GM12865 (cell line): ENCODE measurements around the gene SLC38A4.

Experiments
- DNase-seq: peaks from one replicate; pipeline ENCODE4 v3.0.0; 2010; ENCODE audit warnings: low read depth
- H3K4me3 ChIP-seq: 2 replicates; pipeline ENCODE4 v1.5.1; 2011; ENCODE audit warnings: mild to moderate bottlenecking, low read depth, low read length, control low read depth
- TF ChIP-seq, protein P1 (sequence below): IDR thresholded peaks from 2 replicates; pipeline ENCODE4 v1.5.1; 2011; ENCODE audit warnings: low read length, control low read depth, low read depth, inconsistent platforms; ENCODE audit not compliant: insufficient read depth; ENCODE audit errors: missing control alignments

The SLC38A4 gene

DNA sequence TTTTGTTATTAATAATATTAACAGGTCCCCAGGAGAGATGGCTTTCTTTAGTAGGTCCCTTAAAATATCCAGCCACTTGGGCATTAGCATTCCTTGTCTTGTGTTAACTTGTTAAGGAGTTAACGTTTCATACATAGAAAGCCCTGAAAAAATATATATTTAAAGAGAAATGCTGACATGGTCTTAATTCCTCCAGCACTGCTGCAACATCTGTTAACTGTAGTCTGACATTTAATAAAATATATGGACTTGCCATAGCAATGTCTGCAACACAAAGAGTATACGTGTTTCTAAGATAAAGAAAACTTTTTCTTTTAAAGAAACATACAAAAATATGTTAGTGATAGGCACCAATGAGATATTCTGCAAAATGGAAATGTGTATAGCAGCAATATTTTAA, 10.0 kb downstream of the SLC38A4 start:
- TF ChIP-seq, protein P1, sequence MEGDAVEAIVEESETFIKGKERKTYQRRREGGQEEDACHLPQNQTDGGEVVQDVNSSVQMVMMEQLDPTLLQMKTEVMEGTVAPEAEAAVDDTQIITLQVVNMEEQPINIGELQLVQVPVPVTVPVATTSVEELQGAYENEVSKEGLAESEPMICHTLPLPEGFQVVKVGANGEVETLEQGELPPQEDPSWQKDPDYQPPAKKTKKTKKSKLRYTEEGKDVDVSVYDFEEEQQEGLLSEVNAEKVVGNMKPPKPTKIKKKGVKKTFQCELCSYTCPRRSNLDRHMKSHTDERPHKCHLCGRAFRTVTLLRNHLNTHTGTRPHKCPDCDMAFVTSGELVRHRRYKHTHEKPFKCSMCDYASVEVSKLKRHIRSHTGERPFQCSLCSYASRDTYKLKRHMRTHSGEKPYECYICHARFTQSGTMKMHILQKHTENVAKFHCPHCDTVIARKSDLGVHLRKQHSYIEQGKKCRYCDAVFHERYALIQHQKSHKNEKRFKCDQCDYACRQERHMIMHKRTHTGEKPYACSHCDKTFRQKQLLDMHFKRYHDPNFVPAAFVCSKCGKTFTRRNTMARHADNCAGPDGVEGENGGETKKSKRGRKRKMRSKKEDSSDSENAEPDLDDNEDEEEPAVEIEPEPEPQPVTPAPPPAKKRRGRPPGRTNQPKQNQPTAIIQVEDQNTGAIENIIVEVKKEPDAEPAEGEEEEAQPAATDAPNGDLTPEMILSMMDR, result no peak
- DNase-seq, result no peak
- H3K4me3 ChIP-seq, result no peak overlapping the region

DNA sequence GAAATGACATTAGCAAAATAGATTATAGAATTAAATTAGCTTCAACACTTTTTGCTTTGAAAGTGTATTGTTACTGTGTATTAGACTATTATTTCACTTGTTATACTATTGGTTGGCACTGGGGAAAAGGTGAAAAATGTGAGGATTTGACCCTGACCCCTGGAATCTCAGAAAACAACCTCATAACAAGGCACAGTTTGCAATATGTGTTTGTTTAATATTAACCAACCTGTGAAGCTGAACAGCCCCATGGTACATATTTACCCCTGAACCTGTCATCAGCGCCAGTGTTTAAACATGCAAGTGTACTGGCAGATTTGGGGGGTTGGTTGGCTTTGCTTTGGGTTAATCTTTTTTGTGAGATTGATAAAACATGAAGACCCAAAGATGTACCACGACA, 11.7 kb downstream of the SLC38A4 start:
- TF ChIP-seq, protein P1, result no peak
- DNase-seq, result no peak
- H3K4me3 ChIP-seq, result no peak overlapping the region

DNA sequence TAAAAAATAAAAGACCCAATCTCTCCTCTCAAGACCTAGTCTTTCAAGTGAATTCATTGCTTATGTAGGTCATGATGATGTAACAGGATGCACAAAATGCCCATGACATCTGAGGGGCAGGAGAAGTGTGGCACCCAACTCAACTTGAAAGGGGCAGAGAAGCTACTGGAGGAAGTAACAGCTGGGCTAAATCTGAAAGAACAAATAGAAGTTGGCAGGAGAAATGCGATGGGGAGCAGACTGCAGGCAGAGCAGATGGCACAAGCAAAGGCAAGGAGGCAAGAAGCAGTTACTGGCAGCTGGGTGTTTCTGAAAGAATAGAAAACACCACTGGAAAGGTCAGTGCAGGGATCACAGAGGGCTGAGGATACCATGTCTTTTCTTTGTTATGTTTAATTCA, 14.6 kb downstream of the SLC38A4 start:
- no peak overlapping the region for H3K4me3 ChIP-seq
- TF ChIP-seq, protein P1, result no peak
- no peak for DNase-seq

DNA sequence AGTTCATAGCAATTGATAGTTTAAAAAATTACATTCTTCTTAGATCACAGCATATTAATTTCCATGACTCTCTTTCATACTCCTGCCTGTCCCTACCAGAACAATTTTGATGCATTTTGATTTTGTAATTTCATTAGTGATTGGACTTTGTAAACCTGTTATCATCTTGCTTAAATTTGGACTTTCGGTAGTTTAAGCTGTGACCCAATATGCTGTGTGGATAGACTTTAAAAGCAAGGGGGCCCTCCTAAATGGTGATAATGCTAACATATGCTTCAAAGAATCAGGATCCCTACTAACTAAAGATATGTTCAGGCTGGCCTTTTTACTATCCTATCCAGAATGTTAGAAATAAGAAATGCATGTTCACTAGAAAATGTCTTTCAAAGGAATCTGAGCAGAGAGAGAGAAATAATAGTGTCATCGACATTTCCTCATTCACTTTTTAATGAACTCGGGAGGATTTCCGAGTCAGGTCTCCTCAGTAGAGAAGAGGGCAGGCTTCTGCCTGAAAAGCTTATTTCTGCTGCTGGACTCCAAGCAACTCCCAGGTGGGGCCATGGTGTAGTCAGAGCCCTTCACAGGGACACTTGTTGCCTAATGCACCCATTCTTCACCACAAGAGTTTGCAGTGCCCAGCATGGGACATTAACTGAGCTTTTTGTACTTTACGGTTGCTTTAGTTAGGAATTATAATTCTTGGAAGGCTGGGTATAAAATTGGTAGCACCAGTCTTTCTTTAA, 16.7 kb downstream of the SLC38A4 start:
- H3K4me3 ChIP-seq, result no peak overlapping the region
- TF ChIP-seq, protein P1, result no peak
- no peak for DNase-seq

DNA sequence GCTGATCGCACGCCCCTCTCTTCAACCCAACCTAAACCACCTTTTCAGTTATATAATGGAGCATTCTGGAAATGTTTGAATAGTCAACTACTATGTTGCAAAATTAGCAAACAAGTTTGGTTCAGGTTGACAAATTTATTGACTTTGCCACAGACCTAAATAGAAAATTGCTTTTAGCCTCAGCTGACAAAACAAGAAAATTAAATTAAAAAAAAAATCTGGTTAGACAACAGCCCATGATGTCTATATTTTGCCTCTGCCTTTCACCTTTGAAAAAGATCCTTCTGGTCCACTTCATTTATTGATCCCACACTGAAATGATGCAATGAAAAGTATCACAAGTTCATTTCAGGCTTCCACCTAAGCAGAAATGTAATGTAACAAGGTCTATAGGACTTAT, 17.5 kb downstream of the SLC38A4 start:
- H3K4me3 ChIP-seq, result no peak overlapping the region
- no peak for DNase-seq
- TF ChIP-seq, protein P1, result no peak

DNA sequence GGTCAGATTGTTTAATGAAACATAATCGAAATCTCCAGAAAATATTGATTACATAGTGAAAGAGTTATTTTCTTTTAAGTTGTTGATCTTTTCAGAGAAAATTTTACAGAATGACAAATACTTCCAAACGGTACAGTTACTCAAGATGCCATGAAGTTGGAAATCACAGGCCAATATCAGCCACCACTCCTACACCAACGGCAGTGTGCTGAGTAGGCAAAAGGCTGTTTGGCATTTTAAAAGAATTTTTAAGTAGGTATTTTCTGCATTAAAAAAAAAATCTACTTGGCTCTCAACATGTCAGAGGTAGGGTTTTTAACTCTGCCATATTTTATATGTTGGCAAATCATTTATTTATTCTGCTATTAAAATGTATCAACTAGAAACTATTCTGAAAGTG, 21.7 kb downstream of the SLC38A4 start:
- no peak for DNase-seq
- H3K4me3 ChIP-seq, result no peak overlapping the region
- TF ChIP-seq, protein P1, result no peak

DNA sequence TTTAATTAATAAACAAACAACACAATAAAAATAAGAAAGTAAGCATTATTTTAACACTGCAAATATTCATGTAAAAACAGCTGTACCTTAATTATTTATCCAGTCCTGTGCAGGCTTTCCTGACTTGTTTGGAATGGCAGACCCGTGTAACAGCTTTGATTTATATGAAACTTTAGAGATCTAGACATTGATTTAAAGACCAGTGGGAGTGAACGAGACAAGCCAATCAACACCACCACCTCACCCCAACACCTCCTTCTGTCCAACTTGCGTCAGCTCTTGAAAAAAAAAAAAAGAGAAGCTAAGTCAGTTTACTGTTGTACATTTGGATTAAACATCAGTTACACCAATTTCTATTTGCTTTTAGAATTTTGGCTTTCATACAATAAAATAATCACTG, 22.3 kb downstream of the SLC38A4 start:
- TF ChIP-seq, protein P1, result no peak
- DNase-seq, result no peak
- H3K4me3 ChIP-seq, result no peak overlapping the region
